HG03342 (cell line): ENCODE measurements around the gene HECTD4.
"Not testable (repeated sequence)": the region's sequence is repeated elsewhere in the genome, so short reads cannot be mapped to it uniquely, and the experiment has no call there.

ENCODE experiments used
- ATAC-seq: cut with Tn5 transposase; IDR thresholded peaks from one replicate; pipeline ENCODE4 v1.9.1; 2021; ENCODE audit warnings: mild to moderate bottlenecking, moderate library complexity; ENCODE audit not compliant: unreplicated experiment

HECTD4 gene

DNA sequence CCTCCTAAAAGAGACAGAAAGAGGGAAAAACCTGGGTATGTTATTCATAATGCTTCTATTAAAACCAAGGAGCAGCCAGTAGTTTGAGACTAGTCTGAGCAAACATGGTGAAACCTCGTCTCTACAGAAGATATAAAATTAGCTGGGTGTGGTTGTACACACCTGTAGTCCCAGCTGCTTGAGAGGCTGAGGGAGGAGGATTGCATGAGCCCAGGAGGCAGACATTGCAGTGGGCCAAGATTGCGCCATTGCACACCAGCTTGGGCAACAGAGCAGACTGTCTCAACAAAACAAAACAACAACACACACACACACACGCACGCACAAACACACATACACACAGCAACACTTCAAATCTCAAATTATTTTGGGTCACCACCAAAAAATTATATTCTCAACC lies 27.8 kb downstream of the HECTD4 start:
- no peak for ATAC-seq

DNA sequence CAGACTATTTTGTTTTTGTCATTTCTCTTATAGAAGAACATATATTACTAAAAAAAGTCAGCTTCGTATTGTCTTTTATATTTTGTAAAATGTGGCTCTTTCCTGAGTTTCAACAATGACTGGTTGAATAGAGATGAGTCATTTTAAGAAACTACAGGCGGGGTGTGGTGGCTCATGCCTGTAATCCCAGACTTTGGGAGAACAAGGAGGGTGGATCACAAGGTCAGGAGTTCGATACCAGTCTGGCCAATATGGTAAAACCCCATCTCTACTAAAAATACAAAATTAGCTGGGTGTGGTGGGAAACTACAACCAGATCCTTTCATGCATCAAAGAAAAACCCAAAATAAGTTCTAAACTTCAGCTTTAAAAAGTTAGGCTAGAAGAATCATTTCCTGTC lies 28.8 kb downstream of the HECTD4 start:
- ATAC-seq, result no peak

DNA sequence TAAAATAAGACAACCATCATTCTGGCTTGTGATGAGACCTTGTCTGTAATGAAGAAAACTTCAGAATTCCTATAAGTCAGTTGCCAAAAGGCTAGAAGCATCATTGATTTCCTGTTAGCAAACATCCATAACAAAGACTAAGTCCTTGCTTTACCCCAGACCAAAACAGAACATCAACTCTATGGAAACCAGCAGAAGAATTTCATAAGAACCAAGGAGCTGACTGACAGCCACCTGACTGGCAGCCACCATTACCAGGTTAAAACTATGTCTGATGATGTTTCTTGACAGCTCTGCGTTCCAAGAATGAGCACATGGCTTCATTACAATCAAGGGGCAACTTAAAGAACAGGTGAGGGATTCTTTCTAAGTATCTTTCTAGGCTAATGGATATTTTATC lies 29.3 kb downstream of the HECTD4 start:
- ATAC-seq, result no peak

DNA sequence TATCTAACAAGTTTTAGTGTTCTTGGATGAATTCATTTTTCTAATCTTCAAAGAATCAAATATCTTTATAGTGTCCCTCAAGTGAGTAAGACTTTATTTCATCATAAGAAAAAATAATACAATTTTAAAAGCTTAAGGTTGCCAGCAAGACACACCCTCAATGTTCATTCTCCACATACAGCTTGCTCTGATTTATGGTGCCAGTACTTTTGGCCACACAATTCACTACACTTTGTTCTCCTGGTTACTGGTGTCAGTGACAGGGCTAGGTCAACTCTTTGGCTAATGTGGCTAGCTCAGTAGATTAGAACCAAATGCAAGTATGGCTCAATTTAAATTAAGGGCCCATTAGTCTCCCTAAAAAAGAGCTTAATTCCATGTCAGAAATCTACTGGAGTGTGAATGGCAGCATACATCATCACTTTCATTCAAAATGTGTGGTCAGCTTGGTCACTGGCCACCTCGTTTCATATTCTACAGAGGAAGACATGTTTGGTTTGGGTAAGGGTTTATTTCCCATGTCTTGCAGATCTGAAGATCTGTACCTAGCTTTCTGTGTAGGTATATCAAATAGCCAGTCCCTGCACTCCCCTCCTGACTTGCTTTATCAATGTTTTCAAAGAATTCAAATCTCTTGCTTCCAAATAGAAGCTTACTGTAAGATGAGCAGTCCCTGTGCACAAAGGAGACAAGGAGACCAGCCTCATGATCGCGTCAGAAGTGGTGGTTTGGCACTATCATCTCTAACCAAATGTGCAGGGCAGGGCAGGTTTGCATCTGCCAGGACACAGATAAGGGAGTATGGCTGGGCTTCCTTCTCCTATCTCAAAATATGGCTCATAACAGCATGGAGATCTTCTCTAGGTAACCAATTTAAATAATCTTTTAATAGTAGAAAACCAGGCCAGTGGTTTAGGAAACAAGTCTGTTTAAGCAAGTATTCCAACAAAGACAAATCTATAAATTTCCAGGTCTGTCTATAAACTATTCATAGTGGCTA lies 31.3 kb downstream of the HECTD4 start:
- ATAC-seq, result no peak

DNA sequence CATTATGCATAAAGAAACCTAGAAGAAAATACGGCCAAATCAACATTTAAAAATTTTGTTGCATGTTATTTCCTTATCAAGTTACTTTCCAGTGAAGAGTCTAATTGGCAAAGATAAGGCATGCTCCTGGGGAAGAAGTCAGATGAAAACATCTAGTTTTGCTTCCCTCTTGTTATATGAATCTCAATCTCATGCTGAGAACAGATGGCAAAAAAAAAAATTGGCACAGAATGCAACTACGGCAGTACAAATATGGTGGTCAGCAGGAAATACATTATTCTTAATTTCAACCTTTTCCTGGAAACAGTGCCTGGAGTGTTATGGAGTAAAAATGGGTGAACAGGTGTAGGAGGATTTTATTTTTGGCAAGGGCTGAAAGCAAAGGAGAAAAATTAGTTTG lies 32.8 kb downstream of the HECTD4 start:
- ATAC-seq, result no peak

DNA sequence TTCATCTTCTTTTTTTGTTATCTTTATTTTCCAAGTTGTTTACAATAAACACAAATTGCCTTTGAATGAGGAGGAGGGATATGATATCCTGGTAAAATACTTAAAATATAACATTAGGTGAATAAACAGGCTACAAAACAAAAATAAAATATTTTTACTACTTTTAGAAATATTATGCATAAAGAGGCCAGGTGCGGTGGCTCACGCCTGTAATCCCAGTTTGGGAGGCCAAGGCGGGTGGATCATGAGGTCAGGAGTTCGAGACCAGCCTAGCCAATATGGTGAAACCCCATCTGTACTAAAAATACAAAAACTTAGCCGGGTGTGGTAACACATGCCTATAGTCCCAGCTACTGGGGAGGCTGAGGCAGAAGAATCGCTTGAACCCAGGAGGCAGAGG lies 33.3 kb downstream of the HECTD4 start:
- not testable (repeated sequence) for ATAC-seq

DNA sequence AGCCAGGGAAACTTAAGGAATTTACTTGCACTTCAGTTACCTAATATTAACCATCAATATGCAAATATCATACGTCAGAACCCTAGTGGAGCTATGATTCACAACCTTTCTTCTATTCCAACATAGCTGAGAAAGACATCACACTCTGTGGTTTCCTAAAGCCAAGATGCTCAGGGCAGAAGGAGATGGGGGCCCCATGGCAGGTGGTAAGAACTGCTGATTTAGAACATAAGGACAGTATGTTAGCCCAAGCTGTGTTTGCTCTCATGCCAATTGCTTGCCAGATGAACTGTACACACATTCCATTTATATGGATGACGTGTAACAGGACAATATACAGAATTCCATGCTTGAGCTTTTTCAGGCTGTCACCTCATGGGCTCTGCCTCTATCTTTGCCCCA lies 34.6 kb downstream of the HECTD4 start:
- ATAC-seq, result peak; percentile 63

DNA sequence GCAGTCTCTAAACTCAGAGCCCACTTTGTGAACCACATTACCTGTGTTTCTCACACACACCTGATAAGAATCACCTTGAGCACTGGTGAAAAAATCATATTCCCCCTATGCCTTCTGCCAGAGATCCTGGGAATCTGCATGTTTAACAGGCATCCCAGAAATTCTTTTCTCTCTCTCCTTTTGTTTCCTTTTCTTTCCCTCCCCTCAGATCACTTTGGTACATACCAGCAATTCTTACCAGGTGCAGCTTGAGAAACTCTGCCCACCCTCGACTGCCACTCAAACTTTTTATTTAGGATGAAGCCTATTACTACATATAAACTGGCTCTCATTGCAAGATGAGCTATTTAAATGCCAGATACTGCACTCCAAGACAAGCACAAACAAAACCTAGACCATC lies 36.0 kb downstream of the HECTD4 start:
- ATAC-seq, result no peak

DNA sequence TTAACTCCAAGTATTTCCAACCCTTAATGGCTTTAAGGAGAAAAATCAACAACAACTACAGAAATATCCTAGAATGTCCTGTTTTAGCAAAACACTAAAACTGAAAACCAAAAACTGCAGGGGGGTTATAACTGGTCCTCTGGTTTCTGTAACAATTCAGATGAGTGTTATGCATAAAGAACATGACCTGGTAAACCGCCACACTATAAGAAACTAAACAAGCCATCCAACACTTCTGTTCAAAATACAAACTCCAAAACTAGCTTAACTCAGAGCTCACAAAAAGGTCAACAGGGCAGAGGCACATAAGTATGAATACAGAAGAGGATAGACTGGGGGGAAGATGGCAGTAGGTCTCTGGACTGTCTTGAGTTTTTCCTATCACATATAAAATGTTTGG lies 38.0 kb downstream of the HECTD4 start:
- ATAC-seq, result no peak

DNA sequence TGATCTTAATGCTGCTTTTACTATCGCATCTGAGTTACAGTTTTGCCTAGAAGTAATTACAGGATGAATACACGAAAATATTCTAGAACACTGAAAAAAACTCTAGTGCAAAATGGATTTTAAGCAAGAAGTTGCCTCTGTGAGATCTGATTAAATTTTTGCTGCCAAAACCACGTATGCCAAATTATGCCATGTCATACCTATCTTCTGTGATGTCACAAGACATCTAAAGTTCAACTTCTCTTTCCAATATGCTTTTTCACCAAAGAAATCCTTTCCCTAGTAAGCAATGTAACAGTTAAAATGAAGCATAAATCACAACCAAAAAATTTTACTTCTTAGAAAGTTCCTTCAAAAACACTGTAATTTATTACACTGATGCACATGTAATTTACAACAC lies 39.6 kb downstream of the HECTD4 start:
- ATAC-seq, result no peak

DNA sequence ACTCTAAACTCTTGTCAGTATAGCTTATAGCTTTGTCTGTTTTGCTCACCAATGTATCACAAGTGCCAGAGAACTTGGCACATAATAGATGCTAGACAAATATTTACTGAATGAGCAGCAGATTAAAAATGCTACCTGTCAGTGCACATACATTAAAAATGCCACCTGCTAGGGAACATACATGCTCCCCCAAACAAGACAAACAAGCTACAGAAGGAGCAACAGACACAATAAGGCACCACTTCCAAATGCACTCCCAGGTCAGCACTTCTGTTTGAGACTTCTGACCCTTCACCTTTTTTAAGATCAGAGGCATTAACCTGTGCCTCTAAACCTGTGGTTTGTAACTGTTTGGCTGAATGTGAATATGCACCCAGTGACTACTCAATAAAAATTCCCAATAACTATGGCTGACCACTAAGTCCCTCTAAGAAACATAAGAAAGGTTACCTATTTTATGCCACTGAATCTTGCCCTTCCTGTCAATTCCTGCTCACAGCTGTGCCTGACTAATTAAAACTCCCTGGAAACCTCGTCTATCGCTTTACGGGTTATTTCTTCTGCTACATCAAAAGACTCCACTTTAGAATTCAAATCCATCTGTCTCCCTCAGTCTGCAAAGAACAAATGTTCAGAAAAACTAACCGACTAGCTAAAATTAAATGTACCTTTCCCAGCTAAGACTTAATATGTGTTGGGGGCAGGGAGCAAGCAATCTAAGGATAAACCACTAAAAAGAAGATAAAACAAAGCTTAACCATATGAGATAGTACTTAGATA lies 41.0 kb downstream of the HECTD4 start:
- no peak for ATAC-seq

DNA sequence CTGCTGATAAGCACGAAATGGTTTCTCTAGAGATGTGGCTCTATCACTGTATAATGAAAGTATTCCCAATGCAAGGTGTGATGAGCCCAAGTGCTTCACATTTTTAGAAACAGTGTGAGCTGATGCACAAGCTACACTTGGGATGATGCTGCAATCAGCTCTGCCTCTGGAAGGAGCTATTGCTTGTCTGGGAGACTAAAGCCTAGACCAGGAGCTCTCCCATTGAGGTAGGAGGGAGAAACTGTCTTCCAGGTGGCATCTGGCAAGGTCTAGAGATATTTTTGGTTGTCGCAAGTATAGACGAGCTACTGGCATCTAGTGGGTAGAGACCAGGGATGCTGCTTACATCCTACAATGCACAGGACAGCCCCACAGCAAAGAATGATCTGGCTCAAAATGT lies 42.0 kb downstream of the HECTD4 start:
- no peak for ATAC-seq

DNA sequence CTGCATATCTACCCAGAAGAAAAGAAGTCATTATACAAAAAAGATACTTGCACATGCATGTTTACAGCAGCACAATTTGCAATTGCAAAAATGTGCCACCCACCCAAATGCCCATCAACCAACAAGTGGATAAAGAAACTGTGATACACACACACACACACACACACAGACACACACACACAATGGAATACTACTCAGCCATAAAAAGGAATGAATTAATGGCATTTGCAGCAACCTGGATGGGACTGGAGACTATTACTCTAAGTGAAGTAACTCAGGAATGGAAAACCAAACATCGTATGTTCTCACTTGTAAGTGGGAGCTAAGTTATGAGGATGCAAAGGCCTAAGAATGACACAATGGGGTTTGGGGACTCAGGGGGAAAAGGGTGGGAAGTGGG lies 47.2 kb downstream of the HECTD4 start:
- not testable (repeated sequence) for ATAC-seq

DNA sequence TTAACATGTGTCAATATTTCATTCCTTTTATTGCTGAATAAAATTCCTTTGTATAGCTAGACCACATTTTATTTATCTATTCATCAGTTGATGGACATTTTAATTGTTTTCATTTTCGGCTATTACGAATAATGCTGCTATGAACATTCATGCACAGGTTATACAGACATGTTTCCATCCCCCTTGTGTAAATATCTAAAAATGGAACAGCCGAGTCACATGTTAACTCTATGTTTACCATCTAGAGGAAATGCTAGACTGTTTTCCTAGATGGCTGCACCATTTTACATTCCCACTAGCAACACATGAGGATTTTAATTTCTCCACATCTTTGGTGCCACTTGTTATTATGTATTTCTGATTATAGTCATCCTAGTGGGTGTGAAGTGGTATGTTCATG lies 49.2 kb downstream of the HECTD4 start:
- no peak for ATAC-seq

DNA sequence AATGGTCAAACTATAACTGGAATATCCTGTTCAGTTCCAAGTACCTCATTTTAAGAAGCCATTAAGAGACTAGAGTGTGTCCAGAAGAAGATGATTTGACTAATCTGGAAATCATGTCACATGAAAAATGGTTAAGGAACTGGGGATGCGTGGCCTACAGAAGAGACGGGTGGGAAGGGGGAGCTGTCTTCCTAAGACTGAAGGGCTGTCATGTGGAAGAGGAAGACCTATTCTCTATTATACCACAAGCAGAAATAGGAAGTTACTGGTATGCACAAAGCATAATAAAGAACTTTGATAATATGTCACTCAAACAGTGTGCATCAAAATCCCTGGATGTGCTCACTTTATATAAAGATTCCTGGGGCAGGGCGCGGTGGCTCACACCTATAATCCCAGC lies 50.3 kb downstream of the HECTD4 start:
- ATAC-seq, result no peak

DNA sequence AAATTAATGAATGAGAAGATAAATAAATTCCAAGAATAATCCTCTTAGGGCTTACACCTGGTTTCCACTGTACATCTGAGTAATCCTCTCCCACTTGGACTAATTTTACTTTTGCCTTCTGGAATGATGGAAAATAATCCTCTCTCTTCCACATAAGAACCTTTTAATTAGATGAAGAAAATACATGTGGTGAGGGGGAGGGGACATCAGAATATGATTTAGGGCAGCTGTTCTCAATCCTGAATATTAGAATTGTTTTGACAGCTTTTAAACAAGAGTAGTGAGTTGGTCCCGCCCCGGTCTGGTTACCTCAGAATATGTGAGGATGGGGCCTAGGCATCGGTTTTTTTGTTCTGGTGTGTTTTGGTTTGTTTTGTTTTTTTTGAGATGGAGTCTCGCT lies 51.5 kb downstream of the HECTD4 start:
- no peak for ATAC-seq

DNA sequence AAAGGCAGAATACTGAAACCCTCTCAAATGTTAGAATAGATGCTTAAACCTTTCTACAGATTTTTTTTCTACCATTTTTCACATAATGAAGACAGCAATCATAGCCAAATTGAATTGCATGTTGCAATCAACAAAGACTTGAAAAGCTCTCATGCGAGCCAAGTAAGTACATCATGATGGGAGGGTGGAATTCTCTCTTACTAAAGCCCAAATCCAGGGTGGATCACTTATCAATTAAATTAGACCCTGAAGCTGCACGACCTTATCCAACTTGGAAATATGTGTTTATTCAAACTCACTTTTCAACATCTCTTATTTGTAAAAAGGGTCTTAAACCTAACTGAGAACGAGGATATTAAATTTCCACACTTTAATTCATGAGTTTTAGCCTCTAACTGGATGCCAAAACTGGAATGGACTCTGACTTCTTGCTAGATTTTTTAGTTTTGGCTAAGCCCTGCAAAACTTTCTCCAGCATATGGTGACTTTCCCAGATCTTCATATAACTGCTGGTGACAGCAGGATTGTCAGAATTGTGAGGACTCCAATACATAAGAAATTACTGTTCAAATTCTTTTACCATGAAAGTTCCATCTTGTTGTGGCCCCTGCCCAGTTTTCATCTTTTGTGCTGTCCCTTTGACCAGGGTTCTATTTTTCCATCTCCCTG lies 53.6 kb downstream of the HECTD4 start:
- ATAC-seq, result no peak

DNA sequence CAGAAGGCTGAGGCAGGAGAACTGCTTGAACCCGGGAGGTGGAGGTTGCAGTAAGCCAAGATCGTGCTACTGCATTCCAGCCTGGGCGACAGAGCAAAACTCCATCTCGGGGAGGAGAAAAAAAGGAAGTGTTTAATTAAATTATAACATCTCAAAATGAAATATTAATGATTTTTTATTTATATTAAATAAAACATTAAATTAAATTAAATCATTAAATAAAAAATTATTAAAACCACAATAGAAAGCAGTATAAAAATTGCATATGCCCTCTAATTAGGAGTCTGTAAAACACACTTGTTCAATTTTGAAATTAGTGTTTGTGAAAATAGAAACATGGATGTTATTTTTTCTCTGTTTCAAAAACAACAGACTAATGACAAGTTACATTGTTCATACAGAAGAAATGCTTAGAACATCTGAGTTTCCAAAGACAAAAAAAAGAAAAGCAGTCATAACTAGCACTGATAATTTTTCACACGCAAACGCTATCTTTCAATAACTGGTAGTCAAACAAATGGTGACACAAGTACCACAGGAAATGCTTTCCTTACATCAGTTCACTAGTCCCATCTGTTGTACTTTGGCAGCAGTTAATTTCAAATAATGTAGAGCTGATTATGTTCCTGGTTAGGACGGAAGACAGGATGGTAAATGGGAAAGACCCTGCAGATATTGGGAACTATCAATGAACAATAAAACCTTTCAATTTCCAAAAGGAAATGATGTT lies 54.9 kb downstream of the HECTD4 start:
- ATAC-seq, result no peak

DNA sequence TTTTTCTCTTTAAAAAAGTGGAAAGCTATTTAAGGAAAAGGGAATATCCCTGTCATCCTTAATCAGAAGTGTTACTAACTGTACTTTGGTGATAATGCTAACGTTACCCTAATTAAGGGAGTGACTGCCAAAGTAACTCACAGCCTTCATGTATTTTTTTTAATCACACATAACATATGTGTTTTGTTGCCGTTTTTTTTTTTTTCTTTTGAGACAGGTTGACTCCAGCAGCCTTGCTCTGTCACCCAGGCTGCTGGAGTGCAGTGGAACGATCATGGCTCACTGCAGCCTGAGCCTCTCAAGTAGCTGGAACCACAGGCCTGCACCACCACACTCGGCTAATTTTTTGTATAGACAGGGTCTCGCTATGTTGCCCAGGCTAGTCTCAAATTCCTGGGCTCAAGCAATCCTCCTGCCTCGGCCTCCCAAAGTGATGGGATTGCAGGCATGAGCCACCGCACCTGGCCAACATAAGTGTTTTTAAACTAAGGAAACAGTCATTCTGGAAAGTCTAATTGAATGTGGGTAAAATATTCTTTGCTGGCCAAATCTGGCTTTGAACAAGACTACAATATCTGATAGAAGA lies 56.5 kb downstream of the HECTD4 start:
- no peak for ATAC-seq

DNA sequence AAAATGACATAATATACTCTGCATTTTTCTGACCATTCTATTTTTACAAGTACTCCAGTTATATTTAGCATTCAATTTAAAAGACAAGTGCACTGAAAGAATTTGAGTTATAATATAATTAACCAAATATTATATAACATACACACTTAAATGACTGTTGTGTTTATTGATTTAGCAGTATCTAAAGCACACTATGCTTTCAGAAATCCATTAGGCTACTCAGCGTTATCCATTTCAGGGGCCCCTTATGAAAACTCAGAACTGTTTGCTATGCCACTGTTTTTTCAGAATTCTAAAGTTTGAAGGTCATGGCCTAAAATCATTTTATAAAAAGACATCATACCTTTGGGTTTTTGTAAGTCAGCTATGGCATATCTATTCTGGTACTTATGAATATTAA lies 57.1 kb downstream of the HECTD4 start:
- ATAC-seq, result no peak
